HCT116 (cell line): ENCODE results near the gene DNAJC6. TPM values are rescaled to one million over a fixed set of nuclear protein-coding genes. Genes with fewer than 3 reads are reported as not detected.

Experiments
- ATAC-seq: fragments of 200-7000 bp; cut with Tn5 transposase; 2 replicates; pipeline ENCODE4 v1.9.1; 2020; ENCODE audit warnings: mild to moderate bottlenecking, moderate library complexity
- BruUV-seq: library from RNA; stranded (reverse); fragments of 400-500 nt; replicated peaks from 2 replicates; lab custom pipeline; 2021; lab: Mats Ljungman, UMichigan
- CTCF ChIA-PET: fragments of 300-600 bp; sonication (Branson Sonifier 250); formaldehyde crosslinking; loops from one replicate; lab custom pipeline; 2021; ENCODE audit warnings: antibody characterized with exemption; lab: Charles Lee
- POLR2A ChIA-PET: fragments of 300-600, 350-600 bp; sonication (Branson Sonifier 250); formaldehyde crosslinking; loops from one replicate; lab custom pipeline; 2021; ENCODE audit warnings: antibody characterized with exemption; lab: Charles Lee
- RAD21 ChIA-PET, 2 experiments: fragments of 300-600 bp; sonication (Branson Sonifier 250); formaldehyde crosslinking; loops; one replicate each; lab custom pipeline; 2023; ENCODE audit warnings: low total read pairs in 2 of 2; ENCODE audit not compliant: uncharacterized antibody in 2 of 2, unreplicated experiment in 2 of 2, low non-redundant PET in 1 of 2; lab: Charles Lee
- DNase-seq: peaks from one replicate; pipeline ENCODE4 v3.0.0-alpha.2; 2010; ENCODE audit warnings: low read depth, low spot score
- H2AFZ ChIP-seq: fragments of 200-600 bp; shearing (Covaris generic), sonication (generic); 2 replicates; pipeline ENCODE4 v1.6.1; 2017; ENCODE audit warnings: low read depth, mixed run types, mixed read lengths, antibody characterized with exemption, low read length; ENCODE audit not compliant: poor library complexity, severe bottlenecking
- H3K27ac ChIP-seq: 2 replicates; pipeline ENCODE4 v1.5.1; 2012; ENCODE audit warnings: low read depth, low read length
- H3K27me3 ChIP-seq: fragments of 200-600 bp; sonication (generic); 2 replicates; pipeline ENCODE4 v1.6.1; 2016; ENCODE audit warnings: mixed run types, low read length, mixed read lengths; ENCODE audit not compliant: insufficient read depth
- H3K36me3 ChIP-seq, 2 experiments: fragments of 200-500 bp in 1 of 2; fragments of 200-600 bp in 1 of 2; sonication (Bioruptor generic) in 1 of 2; sonication (generic) in 1 of 2; 2 replicates each; pipeline versions ENCODE4 v1.5.1 to v1.6.1; 2014 to 2016; ENCODE audit warnings: low read length in 2 of 2, inconsistent platforms in 1 of 2, mixed read lengths in 1 of 2, mixed run types in 1 of 2; ENCODE audit not compliant: insufficient read depth in 2 of 2, control insufficient read depth in 1 of 2
- H3K4me1 ChIP-seq, 2 experiments: fragments of 200-600 bp in 1 of 2; sonication (generic) in 1 of 2; 2 replicates each; pipeline versions ENCODE4 v1.5.1 to v1.6.1; 2012 to 2017; ENCODE audit warnings: low read length in 2 of 2, inconsistent platforms in 1 of 2, mild to moderate bottlenecking in 1 of 2, mixed read lengths in 1 of 2, mixed run types in 1 of 2, moderate library complexity in 1 of 2; ENCODE audit not compliant: insufficient read depth in 2 of 2, control insufficient read depth in 1 of 2
- H3K4me2 ChIP-seq: fragments of 200-600 bp; sonication (generic); 2 replicates; pipeline ENCODE4 v1.6.1; 2017; ENCODE audit warnings: mixed run types, low read length, mixed read lengths
- H3K4me3 ChIP-seq, 2 experiments: fragments of 200-600 bp in 1 of 2; sonication (generic) in 1 of 2; replicated peaks in 1 of 2; 2 replicates each; pipeline ENCODE4 v1.5.1; 2011 to 2016; ENCODE audit warnings: low read length in 2 of 2, control low read depth in 1 of 2, low read depth in 1 of 2, mild to moderate bottlenecking in 1 of 2, mixed read lengths in 1 of 2, mixed run types in 1 of 2
- H3K79me2 ChIP-seq: fragments of 200-600 bp; sonication (generic); 2 replicates; pipeline ENCODE4 v1.6.1; 2017; ENCODE audit warnings: mild to moderate bottlenecking, mixed run types, low read length, moderate library complexity, mixed read lengths; ENCODE audit not compliant: insufficient read depth
- H3K9ac ChIP-seq: fragments of 200-600 bp; sonication (generic); 2 replicates; pipeline ENCODE4 v1.6.1; 2016; ENCODE audit warnings: low read length, mixed read lengths
- H3K9me2 ChIP-seq: fragments of 200-600 bp; sonication (generic), shearing (Covaris generic); 2 replicates; pipeline ENCODE4 v1.6.1; 2017; ENCODE audit warnings: mixed run types, mild to moderate bottlenecking, moderate library complexity; ENCODE audit not compliant: insufficient read depth
- H3K9me3 ChIP-seq, 2 experiments: fragments of 200-500 bp in 1 of 2; fragments of 200-600 bp in 1 of 2; sonication (Bioruptor generic) in 1 of 2; sonication (generic) in 1 of 2; 2 replicates each; pipeline ENCODE4 v1.6.1; 2014 to 2017; ENCODE audit warnings: low read length in 2 of 2, mixed read lengths in 2 of 2, inconsistent platforms in 1 of 2, low read depth in 1 of 2, mild to moderate bottlenecking in 1 of 2, mixed run types in 1 of 2, moderate library complexity in 1 of 2; ENCODE audit not compliant: control insufficient read depth in 1 of 2, insufficient read depth in 1 of 2
- H4K20me1 ChIP-seq: fragments of 200-600 bp; sonication (generic), shearing (Covaris generic); 2 replicates; pipeline ENCODE4 v1.6.1; 2017; ENCODE audit warnings: mixed run types, mild to moderate bottlenecking, moderate library complexity; ENCODE audit not compliant: insufficient read depth
- ATF3 ChIP-seq: IDR thresholded peaks from 2 replicates; pipeline ENCODE4 v1.6.1; 2012
- CBX3 ChIP-seq: IDR thresholded peaks from 2 replicates; pipeline ENCODE4 v1.6.1; 2012; ENCODE audit warnings: low read depth
- CEBPB ChIP-seq: IDR thresholded peaks from 2 replicates; pipeline ENCODE4 v1.6.1; 2012; ENCODE audit warnings: low read depth
- CTCF ChIP-seq, 3 experiments: fragments of 200-600 bp in 1 of 3; sonication (generic) in 1 of 3; IDR thresholded peaks in 2 of 3; conservative IDR thresholded peaks in 1 of 3; 2 replicates each; pipeline ENCODE4 v1.5.1; 2012 to 2017; ENCODE audit warnings: low read depth in 2 of 3, low read length in 2 of 3, antibody characterized with exemption in 1 of 3, borderline replicate concordance in 1 of 3, control low read depth in 1 of 3, mild to moderate bottlenecking in 1 of 3, mixed read lengths in 1 of 3, mixed run types in 1 of 3, moderate library complexity in 1 of 3; ENCODE audit not compliant: insufficient read depth in 1 of 3
- EGR1 ChIP-seq: IDR thresholded peaks from 2 replicates; pipeline ENCODE4 v1.6.1; 2012; ENCODE audit warnings: low read depth
- ELF1 ChIP-seq: IDR thresholded peaks from 2 replicates; pipeline ENCODE4 v1.6.1; 2012; ENCODE audit warnings: low read depth, borderline replicate concordance
- EZH2 ChIP-seq: fragments of 200-600 bp; sonication (generic); IDR thresholded peaks from 2 replicates; pipeline ENCODE4 v1.6.1; 2017; ENCODE audit warnings: antibody characterized with exemption, mixed run types
- EZH2phosphoT487 ChIP-seq: fragments of 200-600 bp; IDR thresholded peaks from 2 replicates; pipeline ENCODE4 v1.6.1; 2018; ENCODE audit warnings: antibody characterized with exemption, borderline replicate concordance
- POLR2A ChIP-seq: IDR thresholded peaks from 2 replicates; pipeline ENCODE4 v1.7.0; 2011; ENCODE audit warnings: borderline replicate concordance; ENCODE audit not compliant: insufficient read depth, insufficient read length; ENCODE audit errors: extremely low read depth
- RAD21 ChIP-seq: IDR thresholded peaks from 2 replicates; pipeline ENCODE4 v1.6.1; 2012; ENCODE audit warnings: low read depth, mild to moderate bottlenecking
- SIN3A ChIP-seq: IDR thresholded peaks from 2 replicates; pipeline ENCODE4 v1.6.1; 2012; ENCODE audit warnings: low read depth
- SP1 ChIP-seq: IDR thresholded peaks from 2 replicates; pipeline ENCODE4 v1.6.1; 2012; ENCODE audit warnings: low read depth
- ZBTB33 ChIP-seq: IDR thresholded peaks from 2 replicates; pipeline ENCODE4 v1.6.1; 2011; ENCODE audit warnings: mild to moderate bottlenecking, low read length, moderate library complexity; ENCODE audit not compliant: insufficient replicate concordance; ENCODE audit errors: extremely low read depth
- ZFX ChIP-seq: fragments of 450-650 bp; IDR thresholded peaks from 2 replicates; pipeline ENCODE4 v1.6.1; 2017
- ZNF274 ChIP-seq: fragments of 200-500 bp; sonication (Bioruptor generic); IDR thresholded peaks from 2 replicates; pipeline ENCODE4 v1.6.1; 2014; ENCODE audit warnings: mild to moderate bottlenecking, low read depth, low read length, inconsistent platforms
- intact Hi-C: fragments of 100-400 bp; cut with micrococcal nuclease; formaldehyde crosslinking; loops from 2 replicates; pipeline ENCODE4 v1.10.0; 2022
- total RNA-seq: library from RNA; stranded (reverse); gene quantifications from one replicate; pipeline ENCODE4 v1.2.1, GENCODE V29; 2021; ENCODE audit not compliant: unreplicated experiment

Gene DNAJC6
- total RNA-seq, 1 experiment from 2014 or later, result 9.0 TPM

- no peak overlapping the region for H3K27ac ChIP-seq
- no peaks in the 10 kb centered on the region for H4K20me1 ChIP-seq
- no peak overlapping the region for H3K4me3 ChIP-seq
- no peaks in the 10 kb centered on the region for H3K79me2 ChIP-seq
- no peak overlapping the region for H3K4me2 ChIP-seq
- no TSS peak for BruUV-seq
- no peak overlapping the region for H2AFZ ChIP-seq
- intact Hi-C loops, result no loop called here
- no peaks in the 10 kb centered on the region for H3K36me3 ChIP-seq
- no peaks in the 10 kb centered on the region for H3K9me2 ChIP-seq
- DNase-seq (no peak), ATAC-seq (no peak)
- no peaks in the 10 kb centered on the region for H3K9me3 ChIP-seq
- H3K4me1 ChIP-seq, result peaks cover 0 to 5% of the 10 kb centered on the region in 2 experiments; a peak in 1 of 4 replicates
- ChIA-PET CTCF (no interaction called here), RAD21 (no interaction called here), POLR2A (no interaction called here)
- no peak overlapping the region for H3K9ac ChIP-seq
- TF ChIP-seq POLR2A, result no peak
- no peak for TF ChIP-seq ZFX
- no peak for TF ChIP-seq ZBTB33
- no peak for TF ChIP-seq RAD21
- no peak for TF ChIP-seq EZH2
- TF ChIP-seq ELF1, result no peak
- TF ChIP-seq ATF3, result no peak
- TF ChIP-seq EZH2phosphoT487, result no peak
- no peaks in the 10 kb centered on the region for H3K27me3 ChIP-seq
Observed at GRCh38 chr1:65281846-65282245, 27.5 kb upstream of the DNAJC6 start.

GRCh38 chr1:65284229-65284628 lies 25.1 kb upstream of the DNAJC6 start:
- no peak for ATAC-seq
- H3K4me3 ChIP-seq, result no peak overlapping the region
- no peaks in the 10 kb centered on the region for H3K36me3 ChIP-seq
- TF ChIP-seq CBX3 (no peak), EGR1 (no peak), CTCF (IDR thresholded peaks at IDR 0.05 in 2 of 3, conservative IDR thresholded peaks at IDR 0.05 in 1 of 3; ENCODE audit: borderline replicate concordance in 1 of 3, insufficient read depth in 1 of 3, low read depth in 2 of 3, low read length in 2 of 3) (no peak), SIN3A (no peak), SP1 (no peak), POLR2A (no peak), ELF1 (no peak), ATF3 (no peak), CEBPB (no peak), ZNF274 (no peak)
- TF ChIP-seq, all 23 proteins: peak for 0
- no peak overlapping the region for H3K27ac ChIP-seq
- H3K9me3 ChIP-seq, result no peaks in the 10 kb centered on the region
- intact Hi-C loops, result no loop called here
- H2AFZ ChIP-seq, result no peak overlapping the region
- H3K9me2 ChIP-seq, result no peaks in the 10 kb centered on the region
- H3K27me3 ChIP-seq, result no peaks in the 10 kb centered on the region
- no peaks in the 10 kb centered on the region for H4K20me1 ChIP-seq
- RAD21 ChIA-PET, result no interaction called here
- DNase-seq, result no peak
- H3K4me2 ChIP-seq, result no peak overlapping the region
- H3K9ac ChIP-seq, result no peak overlapping the region
- POLR2A ChIA-PET, result no interaction called here
- no TSS peak for BruUV-seq
- CTCF ChIA-PET, result no interaction called here
- H3K4me1 ChIP-seq, result peaks cover 0 to 5% of the 10 kb centered on the region in 2 experiments; a peak in 1 of 4 replicates
- no peaks in the 10 kb centered on the region for H3K79me2 ChIP-seq
